GM12891 (cell line): ENCODE data around the gene AHSP.

Experiments
- PAX5 ChIP-seq: IDR thresholded peaks from 2 replicates; pipeline ENCODE4 v1.6.1; 2011; ENCODE audit warnings: low read length, moderate library complexity, mild to moderate bottlenecking; ENCODE audit not compliant: insufficient read depth, severe bottlenecking
- POLR2A ChIP-seq: IDR thresholded peaks from 2 replicates; pipeline ENCODE4 v1.6.1; 2011; ENCODE audit warnings: low read depth, low read length, control low read depth
- POLR2AphosphoS5 ChIP-seq: IDR thresholded peaks from 2 replicates; pipeline ENCODE4 v1.6.1; 2011; ENCODE audit warnings: low read depth, low read length, control low read depth
- SPI1 ChIP-seq: IDR thresholded peaks from 2 replicates; pipeline ENCODE4 v1.6.1; 2011; ENCODE audit warnings: low read depth, low read length, control low read depth
- TAF1 ChIP-seq: IDR thresholded peaks from 2 replicates; pipeline ENCODE4 v1.6.1; 2011; ENCODE audit warnings: low read depth, low read length, control low read depth

DNA sequence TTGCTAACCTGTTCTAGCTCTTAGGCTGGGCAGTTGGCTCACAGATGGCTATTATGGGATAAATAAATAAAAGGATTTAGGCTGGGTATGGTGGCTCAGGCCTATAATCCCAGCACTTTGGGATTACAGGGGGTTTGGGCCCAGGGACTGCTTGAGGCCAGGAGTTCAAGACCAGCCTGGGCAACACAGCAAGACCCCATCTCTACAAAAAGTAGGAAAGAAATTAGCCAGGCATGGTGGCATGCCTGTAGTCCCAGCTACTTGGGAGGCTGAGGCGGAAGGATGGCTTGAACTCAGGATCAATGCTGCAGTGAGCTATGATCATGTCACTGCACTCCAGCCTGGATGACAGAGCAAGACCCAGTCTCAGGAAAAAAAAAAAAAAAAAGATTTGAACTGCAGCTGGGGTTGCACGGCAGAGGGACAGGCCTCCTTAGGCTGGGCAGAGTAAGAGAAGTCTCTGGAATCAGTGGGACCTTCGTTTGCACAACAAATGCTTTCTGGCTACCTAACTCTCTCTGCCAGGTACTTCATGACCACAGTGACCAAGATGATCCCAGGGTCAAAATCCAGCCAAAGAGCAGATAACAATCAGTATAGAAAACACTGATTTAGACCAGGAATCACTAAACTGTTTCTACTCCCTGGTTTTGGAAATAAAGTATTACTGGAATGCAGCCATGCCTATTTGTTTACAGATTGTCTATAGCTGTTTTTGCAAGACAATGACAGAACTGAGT is 26.3 kb upstream of the AHSP start:
- TF ChIP-seq POLR2A (no peak), POLR2AphosphoS5 (no peak), TAF1 (no peak), SPI1 (no peak), PAX5 (no peak)
